Mesenchymal stem cell (in vitro differentiated cells and primary cell): ENCODE measurements around the gene STOML2.

ENCODE experiments used
- DNase-seq: peaks from one replicate; pipeline ENCODE4 v3.0.0-alpha.2; 2013
- H2AFZ ChIP-seq: one replicate; pipeline ENCODE4 v1.6.1; 2013; ENCODE audit warnings: low read depth, mild to moderate bottlenecking, control low read depth, inconsistent platforms, low read length, moderate library complexity
- H2AK5ac ChIP-seq: 2 replicates; pipeline ENCODE4 v1.6.1; 2013; ENCODE audit warnings: low read length, moderate library complexity, mild to moderate bottlenecking, inconsistent platforms; ENCODE audit not compliant: severe bottlenecking
- H2BK120ac ChIP-seq: one replicate; pipeline ENCODE4 v1.6.1; 2013; ENCODE audit warnings: low read depth, mild to moderate bottlenecking, inconsistent platforms, low read length, moderate library complexity
- H2BK12ac ChIP-seq, 2 experiments: one replicate each; pipeline ENCODE4 v1.6.1; 2013; ENCODE audit warnings: inconsistent platforms in 2 of 2, low read length in 2 of 2, mild to moderate bottlenecking in 2 of 2, moderate library complexity in 2 of 2, control low read depth in 1 of 2
- H2BK15ac ChIP-seq: one replicate; pipeline ENCODE4 v1.6.1; 2013; ENCODE audit warnings: mild to moderate bottlenecking, low read depth, inconsistent platforms; ENCODE audit not compliant: poor library complexity, severe bottlenecking
- H2BK5ac ChIP-seq: 2 replicates; pipeline ENCODE4 v1.6.1; 2013; ENCODE audit warnings: low read depth, mild to moderate bottlenecking, low read length, control low read depth, inconsistent platforms; ENCODE audit not compliant: poor library complexity, severe bottlenecking
- H3K14ac ChIP-seq, 2 experiments: one replicate each; pipeline ENCODE4 v1.6.1; 2013; ENCODE audit warnings: inconsistent platforms in 2 of 2, low read length in 2 of 2, control low read depth in 1 of 2, mild to moderate bottlenecking in 1 of 2, moderate library complexity in 1 of 2
- H3K18ac ChIP-seq, 2 experiments: one replicate each; pipeline ENCODE4 v1.6.1; 2013; ENCODE audit warnings: inconsistent platforms in 2 of 2, low read length in 2 of 2, control low read depth in 1 of 2, low read depth in 1 of 2, mild to moderate bottlenecking in 1 of 2
- H3K23ac ChIP-seq, 2 experiments: one replicate each; pipeline ENCODE4 v1.6.1; 2013; ENCODE audit warnings: inconsistent platforms in 2 of 2, low read length in 2 of 2, mild to moderate bottlenecking in 2 of 2, moderate library complexity in 2 of 2, control low read depth in 1 of 2
- H3K27ac ChIP-seq: 2 replicates; pipeline ENCODE4 v1.5.1; 2013; ENCODE audit warnings: mild to moderate bottlenecking, moderate library complexity, low read length, control low read depth, inconsistent platforms; ENCODE audit not compliant: poor library complexity, severe bottlenecking
- H3K27me3 ChIP-seq, 2 experiments: 2 replicates each; pipeline versions ENCODE4 v1.6.1 to v1.7.0; 2013; ENCODE audit warnings: low read length in 2 of 2, mild to moderate bottlenecking in 2 of 2, moderate library complexity in 2 of 2, control low read depth in 1 of 2, inconsistent platforms in 1 of 2; ENCODE audit not compliant: control insufficient read depth in 1 of 2, insufficient read depth in 1 of 2
- H3K36me3 ChIP-seq, 2 experiments: 2 replicates each; pipeline versions ENCODE4 v1.6.1 to v1.7.0; 2013; ENCODE audit warnings: low read length in 2 of 2, control low read depth in 1 of 2, inconsistent platforms in 1 of 2, low read depth in 1 of 2, mild to moderate bottlenecking in 1 of 2; ENCODE audit not compliant: insufficient read depth in 2 of 2, control insufficient read depth in 1 of 2
- H3K4ac ChIP-seq, 2 experiments: one replicate each; pipeline ENCODE4 v1.6.1; 2013; ENCODE audit warnings: inconsistent platforms in 2 of 2, low read length in 2 of 2, mild to moderate bottlenecking in 2 of 2, moderate library complexity in 2 of 2, control low read depth in 1 of 2, low read depth in 1 of 2
- H3K4me1 ChIP-seq: 2 replicates; pipeline ENCODE4 v1.6.1; 2013; ENCODE audit warnings: low read depth, low read length, control low read depth; ENCODE audit not compliant: control insufficient read depth, insufficient read depth
- H3K4me2 ChIP-seq: 2 replicates; pipeline ENCODE4 v1.6.1; 2013; ENCODE audit warnings: low read length, mild to moderate bottlenecking, inconsistent platforms; ENCODE audit not compliant: poor library complexity, severe bottlenecking
- H3K4me3 ChIP-seq, 2 experiments: 2 replicates each; pipeline versions ENCODE4 v1.5.1 to v1.7.0; 2013; ENCODE audit warnings: low read length in 2 of 2, mild to moderate bottlenecking in 2 of 2, control low read depth in 1 of 2, low read depth in 1 of 2; ENCODE audit not compliant: insufficient read depth in 1 of 2
- H3K79me1 ChIP-seq: replicated peaks from 2 replicates; pipeline ENCODE4 v1.6.1; 2013; ENCODE audit warnings: mild to moderate bottlenecking, control low read depth, low read length, inconsistent platforms; ENCODE audit not compliant: poor library complexity, severe bottlenecking
- H3K9ac ChIP-seq: 2 replicates; pipeline ENCODE4 v1.7.0; 2013; ENCODE audit warnings: mild to moderate bottlenecking, low read length, moderate library complexity
- H3K9me3 ChIP-seq: 2 replicates; pipeline ENCODE4 v1.7.0; 2013; ENCODE audit warnings: mild to moderate bottlenecking, low read length; ENCODE audit not compliant: control insufficient read depth
- H4K8ac ChIP-seq: one replicate; pipeline ENCODE4 v1.6.1; 2013; ENCODE audit warnings: inconsistent platforms, mild to moderate bottlenecking, low read length, moderate library complexity
- H4K91ac ChIP-seq: one replicate; pipeline ENCODE4 v1.6.1; 2013; ENCODE audit warnings: mild to moderate bottlenecking, low read length, inconsistent platforms
- whole genome bisulfite sequencing: methylation state at CpG from one replicate; pipeline ENCODE4 v1.1.7; 2013; ENCODE audit warnings: mixed read lengths; 5-methylcytosine and 5-hydroxymethylcytosine counted together

The STOML2 gene

GRCh38 chr9:35096035-35096849 lies 6.7 kb downstream of the STOML2 start, which contains the start of gene PIGO:
PIGO (minus strand) TSS chr9:35096591; CDS start chr9:35095565, 1,026 bp downstream.
- H3K36me3 ChIP-seq, result peaks cover 49 to 59% of the 10 kb centered on the region in 2 experiments
- peak within 1 kb of the TSS; percentile 98 for H4K91ac ChIP-seq
- peaks cover 10% of the 10 kb centered on the region for H3K4me1 ChIP-seq
- no peaks in the 10 kb centered on the region for H3K27me3 ChIP-seq
- H3K27ac ChIP-seq, result peak within 1 kb of the TSS; percentile 96
- peak within 1 kb of the TSS; percentile 79 for H3K4me2 ChIP-seq
- H2BK15ac ChIP-seq, result peak within 1 kb of the TSS; percentile 62
- peak; percentile 86 for DNase-seq
- H2BK5ac ChIP-seq, result peak within 1 kb of the TSS; percentile 49
- peak within 1 kb of the TSS in 1 of 2 experiments; percentile 69 for H2BK12ac ChIP-seq
- peak within 1 kb of the TSS; percentile 91 to 99 for H3K4me3 ChIP-seq
- peak within 1 kb of the TSS; percentile 91 for H2BK120ac ChIP-seq
- 2% methylated on average over 48 of the region's 53 CpGs for whole genome bisulfite sequencing
- H3K23ac ChIP-seq, result peak within 1 kb of the TSS in 1 of 2 experiments; percentile 75
- H3K79me1 ChIP-seq, result peaks cover 52% of the 10 kb centered on the region
- H3K4ac ChIP-seq, result peak within 1 kb of the TSS; percentile 72 to 98
- H2AK5ac ChIP-seq, result peak within 1 kb of the TSS; percentile 82
- peak within 1 kb of the TSS in 1 of 2 experiments; percentile 96 for H3K14ac ChIP-seq
- H3K9me3 ChIP-seq, result no peaks in the 10 kb centered on the region
- peak within 1 kb of the TSS; percentile 100 for H3K9ac ChIP-seq
- peak within 1 kb of the TSS; percentile 91 to 97 for H3K18ac ChIP-seq
- peak within 1 kb of the TSS; percentile 100 for H4K8ac ChIP-seq
- peak within 1 kb of the TSS; percentile 77 for H2AFZ ChIP-seq

- H3K14ac ChIP-seq, result no peak overlapping the region
- H3K27me3 ChIP-seq, result no peaks in the 10 kb centered on the region
- H3K23ac ChIP-seq, result no peak overlapping the region
- no peak overlapping the region for H4K8ac ChIP-seq
- no peak overlapping the region for H2AK5ac ChIP-seq
- no peaks in the 10 kb centered on the region for H3K9me3 ChIP-seq
- peaks cover 10% of the 10 kb centered on the region for H3K4me1 ChIP-seq
- no peak overlapping the region for H3K4me2 ChIP-seq
- no peak overlapping the region for H3K27ac ChIP-seq
- WGBS, result 98% methylated on average over 17 of the region's 17 CpGs
- no peak overlapping the region for H3K9ac ChIP-seq
- H2AFZ ChIP-seq, result no peak overlapping the region
- H2BK12ac ChIP-seq, result no peak overlapping the region
- no peak for DNase-seq
- H3K4me3 ChIP-seq, result no peak overlapping the region
- H3K36me3 ChIP-seq, result peaks cover 62 to 78% of the 10 kb centered on the region in 2 experiments
- H2BK5ac ChIP-seq, result no peak overlapping the region
- H2BK15ac ChIP-seq, result no peak overlapping the region
- H4K91ac ChIP-seq, result no peak overlapping the region
- H3K4ac ChIP-seq, result no peak overlapping the region
- H3K18ac ChIP-seq, result no peak overlapping the region
- peaks cover 41% of the 10 kb centered on the region for H3K79me1 ChIP-seq
- no peak overlapping the region for H2BK120ac ChIP-seq
Observed at GRCh38 chr9:35091536-35091935, 11.4 kb downstream of the STOML2 start.

DNA sequence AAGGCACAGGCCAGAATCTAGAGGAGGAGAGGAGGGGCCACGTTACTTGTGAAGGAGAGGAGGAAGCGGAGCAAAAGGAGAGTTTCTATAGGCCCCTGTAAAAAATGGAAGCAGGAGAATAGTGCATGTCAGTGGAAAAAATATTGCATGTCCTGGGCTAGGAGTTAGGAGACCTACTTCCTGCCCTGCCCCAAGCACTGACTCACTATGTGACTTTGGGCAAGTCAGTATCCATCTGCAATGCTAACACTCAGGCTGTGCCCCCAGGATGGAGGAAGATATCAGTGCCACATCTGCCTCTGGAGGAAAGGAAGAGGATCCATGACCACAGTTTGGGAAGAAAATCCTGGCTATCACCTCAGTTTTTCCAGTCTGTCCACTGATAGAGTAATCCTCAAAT lies 13.5 kb downstream of the STOML2 start:
- peaks cover 57 to 71% of the 10 kb centered on the region in 2 experiments for H3K36me3 ChIP-seq

GRCh38 chr9:35085078-35085477 lies 17.9 kb downstream of the STOML2 start:
- H2AFZ ChIP-seq, result no peak overlapping the region
- no peak overlapping the region for H3K9ac ChIP-seq
- H2BK120ac ChIP-seq, result no peak overlapping the region
- H2BK5ac ChIP-seq, result no peak overlapping the region
- no peak overlapping the region for H3K23ac ChIP-seq
- no peaks in the 10 kb centered on the region for H3K9me3 ChIP-seq
- H3K79me1 ChIP-seq, result peaks cover 1% of the 10 kb centered on the region
- H3K4me2 ChIP-seq, result no peak overlapping the region
- no peaks in the 10 kb centered on the region for H3K27me3 ChIP-seq
- H3K4me1 ChIP-seq, result no peaks in the 10 kb centered on the region
- no peak overlapping the region for H3K4ac ChIP-seq
- WGBS, result 95% methylated on average over 2 of the region's 2 CpGs
- no peak overlapping the region for H4K91ac ChIP-seq
- no peak overlapping the region for H3K18ac ChIP-seq
- H4K8ac ChIP-seq, result no peak overlapping the region
- no peak for DNase-seq
- no peak overlapping the region for H3K27ac ChIP-seq
- H3K36me3 ChIP-seq, result peaks cover 20 to 29% of the 10 kb centered on the region in 2 experiments
- H3K14ac ChIP-seq, result no peak overlapping the region
- no peak overlapping the region for H2AK5ac ChIP-seq
- no peak overlapping the region for H2BK15ac ChIP-seq
- H2BK12ac ChIP-seq, result no peak overlapping the region
- H3K4me3 ChIP-seq, result no peak overlapping the region

More for the DNA sequence above, 13.5 kb downstream of the STOML2 start:
- no peak overlapping the region for H4K91ac ChIP-seq
- H2AFZ ChIP-seq, result no peak overlapping the region
- H3K14ac ChIP-seq, result no peak overlapping the region
- no peak overlapping the region for H3K9ac ChIP-seq
- no peaks in the 10 kb centered on the region for H3K9me3 ChIP-seq
- H3K4me2 ChIP-seq, result no peak overlapping the region
- H2BK12ac ChIP-seq, result no peak overlapping the region
- no peak overlapping the region for H2BK15ac ChIP-seq
- no peaks in the 10 kb centered on the region for H3K27me3 ChIP-seq
- no peak overlapping the region for H4K8ac ChIP-seq
- H3K18ac ChIP-seq, result no peak overlapping the region
- no peak overlapping the region for H2BK5ac ChIP-seq
- no peak overlapping the region for H2BK120ac ChIP-seq
- peaks cover 29% of the 10 kb centered on the region for H3K79me1 ChIP-seq
- H3K4me3 ChIP-seq, result no peak overlapping the region
- no peaks in the 10 kb centered on the region for H3K4me1 ChIP-seq
- no peak for DNase-seq
- H3K27ac ChIP-seq, result no peak overlapping the region
- H2AK5ac ChIP-seq, result no peak overlapping the region
- H3K23ac ChIP-seq, result no peak overlapping the region
- 92% methylated on average over 2 of the region's 2 CpGs for WGBS
- no peak overlapping the region for H3K4ac ChIP-seq
